GM18867 (cell line): ENCODE measurements around the gene NCKAP5.
"Not testable (repeated sequence)": the region's sequence is repeated elsewhere in the genome, so short reads cannot be mapped to it uniquely, and the experiment has no call there.

Experiments
- ATAC-seq: cut with Tn5 transposase; IDR thresholded peaks from one replicate; pipeline ENCODE4 v1.9.1; 2021; ENCODE audit warnings: mild to moderate bottlenecking, moderate library complexity; ENCODE audit not compliant: unreplicated experiment

Gene NCKAP5

GRCh38 chr2:133235968-133236367 is 332.3 kb downstream of the NCKAP5 start:
- no peak for ATAC-seq

- no peak for ATAC-seq
These were observed 335.7 kb downstream of the NCKAP5 start for GRCh38 chr2:133232556-133232955.

DNA sequence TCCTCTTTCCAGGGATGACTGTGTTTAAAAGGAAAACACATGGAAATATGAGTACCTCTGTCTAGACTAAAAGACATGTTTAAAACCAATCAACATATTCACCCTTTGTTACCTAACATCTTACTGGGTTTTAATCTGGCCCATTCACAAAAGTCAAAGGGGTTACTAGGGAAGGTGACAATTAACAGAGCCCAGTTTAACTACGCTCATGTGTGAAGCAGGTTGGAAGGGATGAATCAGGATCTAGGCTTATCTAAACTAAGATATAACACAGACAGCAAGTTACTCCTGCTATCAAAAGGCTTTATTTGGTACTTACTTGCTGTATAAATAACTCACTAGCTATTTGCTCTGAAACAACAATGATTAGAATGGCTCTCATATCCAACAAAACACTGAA is 337.0 kb downstream of the NCKAP5 start:
- no peak for ATAC-seq

- ATAC-seq = no peak
These were observed 338.3 kb downstream of the NCKAP5 start for GRCh38 chr2:133229974-133230373.

DNA sequence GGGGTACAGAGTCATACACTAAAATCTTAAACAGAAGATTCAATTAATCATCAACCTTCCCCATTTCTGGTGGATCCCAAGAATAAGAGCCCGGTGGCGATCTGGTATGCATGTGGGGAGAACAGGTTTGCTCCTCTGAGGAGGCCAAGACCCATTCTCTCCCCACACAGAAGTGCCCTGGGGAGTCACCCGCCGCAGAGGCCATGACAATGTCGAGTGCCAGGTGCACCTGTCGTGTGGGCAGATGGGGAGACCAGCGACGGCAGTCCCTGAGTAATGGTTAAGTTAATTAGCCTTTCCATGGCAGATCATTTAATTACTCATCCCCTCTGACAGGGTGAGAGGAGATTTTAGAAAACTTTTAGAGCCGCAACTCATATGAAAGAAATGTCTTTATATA is 345.0 kb downstream of the NCKAP5 start:
- no peak for ATAC-seq

DNA sequence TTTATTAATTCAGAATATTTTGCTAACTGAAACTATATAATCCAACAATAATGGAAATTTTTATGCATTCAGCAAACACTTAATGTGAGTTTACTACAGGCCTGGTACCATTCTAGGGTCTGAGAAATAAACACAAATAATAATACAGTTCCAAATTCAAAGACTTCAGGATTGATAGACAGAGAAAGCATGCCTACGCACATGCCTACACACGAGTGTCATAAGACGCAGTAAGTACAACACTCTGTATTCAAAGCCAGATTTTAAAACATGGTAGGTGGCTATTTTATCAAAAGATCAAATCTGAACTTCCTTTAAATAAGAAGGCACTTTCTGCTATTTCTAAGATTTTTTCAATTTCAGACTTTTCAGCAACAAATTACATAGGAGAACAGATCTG is 346.9 kb downstream of the NCKAP5 start:
- no peak for ATAC-seq

GRCh38 chr2:133218204-133218603 is 350.1 kb downstream of the NCKAP5 start:
- no peak for ATAC-seq

- ATAC-seq = no peak
These were observed 352.8 kb downstream of the NCKAP5 start for GRCh38 chr2:133215477-133215876.

DNA sequence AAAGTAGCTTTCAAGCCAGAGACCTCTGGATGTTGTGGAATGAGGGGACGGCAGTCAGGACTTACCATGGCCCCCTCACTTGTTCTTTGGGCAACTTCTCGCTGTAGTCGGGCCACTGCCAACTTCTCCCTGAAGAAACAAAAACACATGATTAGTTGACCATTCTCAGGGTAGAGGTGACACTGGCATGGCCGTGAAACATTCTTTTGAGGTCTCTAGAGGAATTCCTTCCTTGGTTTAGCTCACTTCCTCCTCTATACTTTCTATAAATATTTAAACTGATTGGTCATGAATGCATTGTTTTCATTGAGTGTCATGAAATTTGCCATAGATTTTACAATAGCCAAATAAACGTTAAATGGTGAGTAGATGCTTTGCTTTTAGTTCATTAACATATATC is 354.6 kb downstream of the NCKAP5 start:
- ATAC-seq = no peak

DNA sequence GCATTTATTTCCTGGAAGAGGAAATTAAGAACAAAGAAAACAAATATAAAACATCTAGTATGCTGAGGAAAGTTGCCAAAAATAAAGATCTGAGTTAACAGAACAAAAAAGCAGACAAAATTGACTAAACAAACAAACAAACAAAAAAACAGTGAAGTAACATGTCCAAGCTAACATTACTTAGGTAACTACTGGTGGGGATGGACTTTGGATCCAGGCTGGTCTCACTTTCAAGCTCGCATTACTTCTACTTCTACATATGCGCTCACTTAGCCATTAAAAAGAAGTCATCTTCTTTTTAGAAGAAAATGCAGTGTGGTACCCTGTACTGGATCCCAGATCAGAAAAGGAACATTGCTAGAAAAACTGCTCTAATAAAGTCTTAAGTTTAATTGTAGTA is 358.9 kb downstream of the NCKAP5 start:
- ATAC-seq = no peak

DNA sequence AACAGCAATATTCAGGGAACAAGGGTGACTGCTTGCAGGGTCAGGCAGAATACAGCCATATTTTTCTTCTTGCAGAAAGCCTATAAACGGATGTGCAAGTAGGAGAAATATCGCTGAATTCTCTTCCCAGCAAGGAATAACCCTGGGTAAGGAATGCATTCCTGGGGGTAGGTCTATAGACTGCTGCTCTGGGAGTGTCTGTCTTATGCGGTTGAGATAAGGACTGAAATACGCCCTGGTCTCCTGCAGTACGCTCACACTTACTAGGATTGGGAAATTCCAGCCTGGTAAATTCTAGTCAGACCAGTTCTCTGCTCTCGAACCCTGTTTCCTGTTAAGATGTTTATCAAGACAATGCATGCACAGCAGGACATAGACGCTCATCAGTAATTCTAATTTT is 361.6 kb downstream of the NCKAP5 start:
- ATAC-seq = not testable (repeated sequence)

- ATAC-seq = no peak
These were observed 363.8 kb downstream of the NCKAP5 start for GRCh38 chr2:133204421-133204820.

GRCh38 chr2:133200684-133201421 is 367.4 kb downstream of the NCKAP5 start:
- ATAC-seq = no peak

GRCh38 chr2:133198678-133199077 is 369.6 kb downstream of the NCKAP5 start:
- ATAC-seq = no peak

DNA sequence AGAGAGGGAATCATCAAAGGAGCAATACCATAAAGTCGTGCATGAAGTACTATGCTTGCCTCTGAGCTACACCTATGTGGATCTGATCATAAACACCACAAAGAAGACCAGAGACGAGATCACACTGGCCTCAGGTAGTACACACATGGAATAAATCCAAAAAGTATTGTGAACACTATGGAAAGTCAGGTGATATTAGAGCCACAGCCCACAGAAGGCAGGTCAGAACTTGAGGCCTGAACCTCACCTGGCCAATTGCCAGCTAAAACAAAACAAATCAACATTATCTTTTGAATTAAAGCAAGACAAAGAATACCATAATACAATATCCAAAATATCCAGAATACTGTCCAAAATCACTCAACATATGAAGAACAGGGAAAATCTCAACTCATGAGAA is 371.1 kb downstream of the NCKAP5 start:
- ATAC-seq = no peak

- no peak for ATAC-seq
These were observed 373.4 kb downstream of the NCKAP5 start for GRCh38 chr2:133194777-133195335.

- ATAC-seq = no peak
These were observed 374.0 kb downstream of the NCKAP5 start for GRCh38 chr2:133194362-133194655.

DNA sequence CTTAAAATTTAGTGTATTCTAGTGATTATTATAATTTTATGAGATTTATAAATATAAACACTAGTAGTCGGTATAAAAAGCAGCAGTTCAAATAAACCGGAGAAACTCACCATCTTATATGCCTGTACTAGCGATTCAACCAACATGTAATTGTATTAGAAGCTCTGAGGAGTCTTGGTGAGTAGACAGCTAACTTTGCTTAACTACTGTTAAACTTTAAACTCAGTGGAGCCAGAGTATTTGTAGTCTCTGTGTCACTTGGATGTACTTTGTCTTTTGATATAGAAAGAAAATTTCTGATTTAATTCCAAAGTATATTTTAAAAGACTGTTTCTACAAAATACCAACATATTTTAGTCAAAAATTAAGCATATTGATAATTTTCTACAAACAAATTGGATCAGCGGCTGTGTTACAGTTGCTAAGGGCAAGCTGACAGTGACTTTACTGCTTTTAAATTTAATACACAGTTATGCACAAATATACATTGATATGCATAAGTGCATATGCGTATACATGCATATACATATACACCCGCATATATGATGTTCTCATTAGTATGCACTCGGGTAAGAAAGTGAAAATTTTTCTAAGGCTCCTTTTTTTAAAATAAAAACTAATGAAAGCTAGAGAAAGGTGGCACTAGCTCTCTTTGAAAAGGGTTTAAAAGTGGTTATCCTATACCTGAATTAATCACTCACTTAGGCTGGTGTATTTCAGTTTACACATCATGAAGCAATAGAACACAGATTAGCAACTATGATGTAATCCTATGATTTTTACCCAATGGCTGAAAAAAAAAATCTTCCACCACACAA is 374.5 kb downstream of the NCKAP5 start:
- no peak for ATAC-seq

DNA sequence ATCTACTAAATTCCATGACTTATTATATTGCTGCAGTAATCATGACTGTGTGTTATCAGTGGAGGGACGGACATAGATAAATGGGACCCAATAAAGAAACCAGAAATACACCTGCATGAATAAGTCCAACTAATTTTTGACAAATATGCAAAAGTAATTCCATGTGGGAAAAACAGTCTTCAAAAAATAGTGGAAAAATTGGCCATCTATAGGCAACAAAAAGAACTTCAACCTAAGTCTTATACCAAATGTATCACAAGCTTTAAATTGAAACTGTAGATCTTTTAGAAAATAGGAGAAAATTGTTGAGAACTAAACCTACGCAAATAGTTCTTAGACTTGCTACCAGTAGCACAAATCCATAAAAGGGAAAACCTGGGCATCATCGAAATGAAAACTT is 376.2 kb downstream of the NCKAP5 start:
- no peak for ATAC-seq

- ATAC-seq = no peak
These were observed 391.1 kb downstream of the NCKAP5 start for GRCh38 chr2:133177196-133177595.

DNA sequence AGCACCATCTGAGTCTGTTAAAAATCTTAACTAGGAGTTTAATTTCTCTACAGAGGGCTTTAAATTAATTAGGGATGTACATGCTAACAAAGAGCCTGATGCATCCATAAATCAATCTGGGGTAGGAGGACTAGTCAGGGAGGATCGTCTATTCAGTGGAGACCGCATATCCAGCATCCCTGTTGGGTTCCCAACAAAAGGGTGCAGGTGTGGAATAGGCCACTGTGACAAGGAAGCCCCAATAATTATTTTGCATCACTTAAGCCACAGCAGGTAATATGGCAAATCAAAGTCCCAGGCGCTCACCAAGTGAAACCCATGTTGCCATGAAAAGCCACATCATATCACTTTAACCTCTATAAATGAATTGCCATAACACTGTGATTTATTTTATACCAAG is 392.3 kb downstream of the NCKAP5 start:
- no peak for ATAC-seq

GRCh38 chr2:133173224-133173623 is 395.0 kb downstream of the NCKAP5 start:
- no peak for ATAC-seq
